Parathyroid adenoma (tissue), 2 donors: ENCODE data around the gene CD200R1L.
A peak's percentile ranks its signal among the peaks of the same experiment; 100 is the strongest.

ENCODE experiments used
- H2AFZ ChIP-seq: fragments of 300-600 bp; sonication (generic); one replicate; pipeline ENCODE4 v1.7.0; 2017; ENCODE audit warnings: antibody characterized with exemption, mild to moderate bottlenecking
- H3K27ac ChIP-seq: fragments of 300-600 bp; sonication (generic); one replicate; pipeline ENCODE4 v1.7.0; 2017
- H3K27me3 ChIP-seq: fragments of 300-600 bp; sonication (generic); one replicate; pipeline ENCODE4 v1.7.0; 2017; ENCODE audit warnings: low read length; ENCODE audit not compliant: control insufficient read depth, insufficient read depth
- H3K36me3 ChIP-seq: fragments of 300-600 bp; sonication (generic); one replicate; pipeline ENCODE4 v1.7.0; 2017; ENCODE audit warnings: low read length; ENCODE audit not compliant: control insufficient read depth, insufficient read depth
- H3K4me1 ChIP-seq: fragments of 300-600 bp; sonication (generic); one replicate; pipeline ENCODE4 v1.7.0; 2017; ENCODE audit warnings: control low read depth
- H3K4me2 ChIP-seq: fragments of 300-600 bp; sonication (generic); one replicate; pipeline ENCODE4 v1.7.0; 2017; ENCODE audit warnings: low read length
- H3K4me3 ChIP-seq: fragments of 300-600 bp; sonication (generic); one replicate; pipeline ENCODE4 v1.7.0; 2017; ENCODE audit warnings: low read depth, low read length
- H3K79me2 ChIP-seq: fragments of 300-600 bp; sonication (generic); one replicate; pipeline ENCODE4 v1.7.0; 2017; ENCODE audit warnings: control low read depth
- H3K9ac ChIP-seq: fragments of 300-600 bp; sonication (generic); one replicate; pipeline ENCODE4 v1.7.0; 2017; ENCODE audit warnings: mild to moderate bottlenecking
- H3K9me3 ChIP-seq: fragments of 300-600 bp; sonication (generic); one replicate; pipeline ENCODE4 v1.7.0; 2017; ENCODE audit warnings: low read length; ENCODE audit not compliant: control insufficient read depth
- CTCF ChIP-seq: fragments of 300-600 bp; sonication (generic); IDR thresholded peaks from one replicate; pipeline ENCODE4 v1.7.0; 2017; ENCODE audit warnings: antibody characterized with exemption, mild to moderate bottlenecking
- donor health status: primary hyperparathyroidism.

The CD200R1L gene

GRCh38 chr3:112817271-112817670 is 29.4 kb downstream of the CD200R1L start:
- Histone ChIP-seq H3K4me3 (no peak overlapping the region), H2AFZ (no peak overlapping the region), H3K4me1 (peaks cover 3% of the 10 kb centered on the region), H3K79me2 (no peaks in the 10 kb centered on the region), H3K27ac (no peak overlapping the region), H3K9ac (no peak overlapping the region), H3K27me3 (no peaks in the 10 kb centered on the region), H3K4me2 (no peak overlapping the region), H3K36me3 (no peaks in the 10 kb centered on the region), H3K9me3 (no peaks in the 10 kb centered on the region)
- no peak for TF ChIP-seq CTCF

DNA sequence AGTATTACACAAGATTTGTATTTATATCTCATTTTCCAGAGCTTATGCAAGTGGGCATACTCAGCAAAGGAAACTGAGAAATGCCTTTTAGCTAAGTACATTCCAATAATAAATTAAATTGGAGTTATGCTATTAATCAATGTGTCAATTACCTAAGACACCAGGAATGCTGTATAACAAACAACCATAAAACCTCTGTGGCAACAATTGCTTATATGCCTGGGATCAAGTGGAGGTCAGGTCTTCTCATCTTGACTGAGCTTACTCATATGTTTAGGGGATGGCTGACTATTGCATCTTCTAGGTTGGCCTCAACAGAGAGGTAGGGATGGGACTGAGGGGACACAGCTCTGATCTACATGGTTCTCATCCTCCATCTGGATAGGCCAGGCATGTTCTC is 30.7 kb downstream of the CD200R1L start:
- Histone ChIP-seq H3K4me1 (peaks cover 3% of the 10 kb centered on the region), H3K4me3 (no peak overlapping the region), H3K79me2 (no peaks in the 10 kb centered on the region), H3K36me3 (no peaks in the 10 kb centered on the region), H3K27me3 (no peaks in the 10 kb centered on the region), H3K9me3 (no peaks in the 10 kb centered on the region), H3K9ac (no peak overlapping the region), H2AFZ (no peak overlapping the region), H3K4me2 (no peak overlapping the region), H3K27ac (no peak overlapping the region)
- TF ChIP-seq CTCF: no peak

GRCh38 chr3:112814266-112814665 is 32.4 kb downstream of the CD200R1L start:
- Histone ChIP-seq H3K9ac (no peak overlapping the region), H3K4me3 (no peak overlapping the region), H3K4me1 (peaks cover 3% of the 10 kb centered on the region), H3K27ac (no peak overlapping the region), H2AFZ (no peak overlapping the region), H3K4me2 (no peak overlapping the region), H3K9me3 (no peaks in the 10 kb centered on the region), H3K27me3 (no peaks in the 10 kb centered on the region), H3K79me2 (no peaks in the 10 kb centered on the region), H3K36me3 (no peaks in the 10 kb centered on the region)
- TF ChIP-seq CTCF: peak; percentile 7

DNA sequence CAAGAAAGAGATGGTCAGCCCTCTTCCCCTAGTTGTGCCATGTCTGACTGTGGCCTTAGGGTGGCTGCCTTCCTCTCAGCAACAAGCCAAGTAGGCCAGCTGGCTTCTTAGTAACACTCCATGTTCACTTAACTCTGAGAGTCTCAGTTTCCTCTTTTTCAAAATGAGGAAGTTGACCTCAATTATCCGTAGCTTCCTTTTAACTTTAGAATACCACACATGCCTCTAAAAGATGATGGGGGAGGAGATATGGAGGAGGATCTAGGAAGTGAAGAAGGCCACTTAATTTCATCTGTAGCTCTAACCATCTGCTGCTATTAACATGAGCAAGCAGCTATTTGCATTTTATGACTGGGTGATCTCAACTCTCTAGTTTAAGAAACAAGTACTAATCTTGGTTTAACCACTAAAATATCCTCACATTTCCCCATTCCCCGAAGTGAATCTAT is 32.9 kb downstream of the CD200R1L start:
- no peak overlapping the region for H3K4me3 ChIP-seq
- H3K79me2 ChIP-seq: no peaks in the 10 kb centered on the region
- H3K9ac ChIP-seq: no peak overlapping the region
- no peak overlapping the region for H2AFZ ChIP-seq
- no peaks in the 10 kb centered on the region for H3K27me3 ChIP-seq
- no peaks in the 10 kb centered on the region for H3K36me3 ChIP-seq
- H3K4me1 ChIP-seq: peaks cover 3% of the 10 kb centered on the region
- no peaks in the 10 kb centered on the region for H3K9me3 ChIP-seq
- TF ChIP-seq CTCF: no peak
- H3K4me2 ChIP-seq: no peak overlapping the region
- no peak overlapping the region for H3K27ac ChIP-seq

GRCh38 chr3:112813016-112813415 is 33.6 kb downstream of the CD200R1L start:
- H2AFZ ChIP-seq: peak overlapping the region; percentile 39
- TF ChIP-seq CTCF: no peak
- H3K79me2 ChIP-seq: no peaks in the 10 kb centered on the region
- H3K9me3 ChIP-seq: no peaks in the 10 kb centered on the region
- no peak overlapping the region for H3K4me3 ChIP-seq
- no peak overlapping the region for H3K4me2 ChIP-seq
- no peak overlapping the region for H3K9ac ChIP-seq
- H3K27ac ChIP-seq: no peak overlapping the region
- no peaks in the 10 kb centered on the region for H3K27me3 ChIP-seq
- H3K36me3 ChIP-seq: no peaks in the 10 kb centered on the region
- H3K4me1 ChIP-seq: peaks cover 3% of the 10 kb centered on the region
